ENCODE measurements around the gene VAMP7. TPM values are rescaled to one million over a fixed set of nuclear protein-coding genes. Genes with fewer than 3 reads are reported as not detected.
"Not testable (repeated sequence)": the region's sequence is repeated elsewhere in the genome, so short reads cannot be mapped to it uniquely, and the experiment has no call there.

Gene VAMP7
- total RNA-seq, 1 donor from 2014 or later = 19.2 TPM

- intact Hi-C loops (cut with micrococcal nuclease); ATAC-seq; DNase-seq: not testable (repeated sequence)
These were observed 90.5 kb downstream of the VAMP7 start for GRCh38 chrX:155971658-155972057.

GRCh38 chrX:155972241-155972640, 91.1 kb downstream of the VAMP7 start:
- ATAC-seq; DNase-seq; intact Hi-C loops (cut with micrococcal nuclease): not testable (repeated sequence)

GRCh38 chrX:155983326-155983725, 102.2 kb downstream of the VAMP7 start:
- DNase-seq (no peak), ATAC-seq (no peak)
- intact Hi-C loops (cut with micrococcal nuclease) = no loop called here

GRCh38 chrX:155985208-155985607, 104.1 kb downstream of the VAMP7 start:
- intact Hi-C loops (cut with micrococcal nuclease) = no loop called here
- DNase-seq (no peak), ATAC-seq (no peak)

GRCh38 chrX:155986995-155987394, 105.8 kb downstream of the VAMP7 start:
- intact Hi-C loops (cut with micrococcal nuclease); ATAC-seq; DNase-seq: not testable (repeated sequence)

- DNase-seq (no peak), ATAC-seq (no peak)
- intact Hi-C loops (cut with micrococcal nuclease) = no loop called here
These were observed 107.7 kb downstream of the VAMP7 start for GRCh38 chrX:155988859-155989258.

Other genes with a start within 250 kb of the VAMP7 start
- gene IL9R, start 116.4 kb downstream of the VAMP7 start, total RNA-seq = not detected